Gastroesophageal sphincter (tissue), 4 donors: Measurements from ENCODE around the gene TESMIN. TPM values are rescaled to one million over a fixed set of nuclear protein-coding genes. Genes with fewer than 3 reads are reported as not detected.

Experiments
- ATAC-seq: fragments of 150-250 bp; one replicate; pipeline ENCODE4 v1.9.1; 2016; ENCODE audit warnings: mild to moderate bottlenecking, moderate library complexity
- H3K27ac ChIP-seq, 4 donors: fragments of 200-600 bp; sonication (generic) in 3 of 4; 1 replicate in 3 of 4; 2 replicates in 1 of 4; pipeline ENCODE4 v1.5.1; 2016 to 2019
- H3K27me3 ChIP-seq: fragments of 200-600 bp; sonication (generic); one replicate; pipeline ENCODE4 v1.5.1; 2019
- H3K36me3 ChIP-seq, 2 donors: fragments of 200-600 bp; sonication (generic); one replicate each; pipeline ENCODE4 v1.5.1; 2019; ENCODE audit warnings: control low read depth in 1 of 2
- H3K4me1 ChIP-seq, 3 donors: fragments of 200-600 bp; sonication (generic); 1 replicate in 2 of 3; 2 replicates in 1 of 3; pipeline ENCODE4 v1.5.1; 2016 to 2019; ENCODE audit warnings: control low read depth in 2 of 3
- H3K4me3 ChIP-seq, 2 donors: fragments of 200-600 bp; sonication (generic); one replicate each; pipeline ENCODE4 v1.5.1; 2019; ENCODE audit warnings: mild to moderate bottlenecking in 1 of 2, moderate library complexity in 1 of 2
- H3K9me3 ChIP-seq, 3 donors: fragments of 200-600 bp; sonication (generic); one replicate each; pipeline ENCODE4 v1.5.1; 2017 to 2019; ENCODE audit warnings: control low read depth in 2 of 3
- CTCF ChIP-seq, 4 experiments: fragments of 200-600 bp in 2 of 4; fragments of 450-650 bp in 2 of 4; sonication (generic) in 1 of 4; IDR thresholded peaks; one replicate each; pipeline ENCODE4 v1.5.1; 2017 to 2019; ENCODE audit warnings: antibody characterized with exemption in 4 of 4, mild to moderate bottlenecking in 2 of 4, moderate library complexity in 2 of 4
- EP300 ChIP-seq: sonication (generic); formaldehyde crosslinking; IDR thresholded peaks from one replicate; pipeline ENCODE4 v1.6.1; 2017; ENCODE audit warnings: antibody characterized with exemption, mild to moderate bottlenecking
- POLR2A ChIP-seq, 2 donors: fragments of 450-650 bp; IDR thresholded peaks; one replicate each; pipeline ENCODE4 v1.6.1; 2017; ENCODE audit warnings: antibody characterized with exemption in 2 of 2, mild to moderate bottlenecking in 2 of 2, moderate library complexity in 1 of 2
- POLR2AphosphoS5 ChIP-seq: sonication (generic); formaldehyde crosslinking; IDR thresholded peaks from one replicate; pipeline ENCODE4 v1.6.1; 2017; ENCODE audit warnings: antibody characterized with exemption
- WGBS, 2 donors: methylation state at CpG; one replicate each; pipeline ENCODE4 v1.1.5; 2018; ENCODE audit warnings: low coverage in 1 of 2; 5-methylcytosine and 5-hydroxymethylcytosine counted together
- total RNA-seq, 4 donors: library from RNA; depleted of rRNA; stranded (reverse); fragments of >200 nt; gene quantifications; one replicate each; pipeline ENCODE4 v1.1.0, GENCODE V29; 2016

Gene TESMIN
- total RNA-seq, 4 donors from 2014 or later, result 0.12 to 0.54 (median 0.27) TPM; not detected in 1

DNA sequence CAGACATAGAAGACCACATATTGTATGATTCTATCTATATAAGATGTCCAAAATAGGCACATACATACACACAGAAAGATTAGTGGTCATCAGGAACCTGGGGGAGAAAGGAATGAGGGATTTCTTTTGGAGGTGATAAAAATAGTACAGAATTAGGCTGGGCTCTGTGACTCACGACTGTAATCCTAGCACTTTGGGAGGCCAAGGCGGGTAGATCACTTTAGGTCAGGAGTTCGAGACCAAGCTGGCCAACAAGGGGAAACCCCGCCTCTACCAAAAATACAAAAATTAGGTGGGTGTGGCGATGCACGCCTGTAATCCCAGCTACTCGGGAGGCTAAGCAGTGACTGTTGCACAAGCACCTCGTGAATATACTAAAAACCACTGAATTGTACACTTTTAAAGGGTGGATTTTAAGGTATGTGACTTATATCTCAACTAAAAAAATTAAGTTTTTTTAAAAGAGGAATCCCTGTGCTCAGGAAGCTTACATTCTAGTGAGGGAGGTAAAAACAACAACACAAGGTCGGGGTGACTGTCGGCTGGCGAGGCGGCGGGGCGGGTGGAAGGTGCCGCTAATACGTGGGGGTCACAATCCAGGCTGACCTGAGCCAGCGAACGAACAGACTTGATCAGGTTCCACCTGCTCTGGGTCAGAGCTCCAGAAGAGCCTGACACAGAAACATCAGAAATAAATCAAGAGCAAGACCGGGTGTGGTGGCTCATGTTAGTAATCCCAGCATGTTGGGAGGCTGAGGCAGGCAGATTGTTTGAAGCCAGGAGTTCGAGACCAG is 25.3 kb upstream of the TESMIN start:
- TF ChIP-seq CTCF (IDR thresholded peaks at IDR 0.05), result no peak
- TF ChIP-seq POLR2AphosphoS5, result no peak
- TF ChIP-seq POLR2A (IDR thresholded peaks at IDR 0.05), result no peak
- TF ChIP-seq EP300, result no peak
- Histone ChIP-seq H3K27me3 (no peaks in the 10 kb centered on the region), H3K4me3 (no peak overlapping the region), H3K9me3 (no peaks in the 10 kb centered on the region), H3K4me1 (peaks cover 0 to 17% (median 0%) of the 10 kb centered on the region in 3 donors), H3K27ac (no peak overlapping the region), H3K36me3 (peaks cover 10 to 100% of the 10 kb centered on the region in 2 donors)
- no peak for ATAC-seq
- WGBS, 2 donors, result 75 to 81% methylated on average over 6 to 20 of the region's 20 CpGs

GRCh38 chr11:68775951-68776388 is 24.6 kb upstream of the TESMIN start:
- peaks cover 0 to 17% (median 0%) of the 10 kb centered on the region in 3 donors for H3K4me1 ChIP-seq
- ATAC-seq, result no peak
- H3K36me3 ChIP-seq, result peaks cover 10 to 100% of the 10 kb centered on the region in 2 donors
- 68 to 83% methylated on average over 3 to 4 of the region's 4 CpGs for WGBS, 2 donors
- no peak overlapping the region for H3K27ac ChIP-seq
- no peak overlapping the region for H3K4me3 ChIP-seq
- no peaks in the 10 kb centered on the region for H3K9me3 ChIP-seq
- TF ChIP-seq CTCF (IDR thresholded peaks at IDR 0.05), result no peak
- no peak for TF ChIP-seq POLR2A (IDR thresholded peaks at IDR 0.05)
- no peak for TF ChIP-seq EP300
- no peak for TF ChIP-seq POLR2AphosphoS5
- H3K27me3 ChIP-seq, result no peaks in the 10 kb centered on the region

GRCh38 chr11:68774194-68774585 is 22.9 kb upstream of the TESMIN start:
- 64 to 66% methylated on average over 5 to 7 of the region's 9 CpGs for WGBS, 2 donors
- no peak for ATAC-seq
- no peak for TF ChIP-seq POLR2AphosphoS5
- TF ChIP-seq EP300, result no peak
- no peak for TF ChIP-seq POLR2A (IDR thresholded peaks at IDR 0.05)
- no peak for TF ChIP-seq CTCF (IDR thresholded peaks at IDR 0.05)
- H3K27ac ChIP-seq, result no peak overlapping the region
- no peak overlapping the region for H3K4me3 ChIP-seq
- no peaks in the 10 kb centered on the region for H3K27me3 ChIP-seq
- no peaks in the 10 kb centered on the region for H3K9me3 ChIP-seq
- H3K4me1 ChIP-seq, result peaks cover 0 to 17% (median 0%) of the 10 kb centered on the region in 3 donors
- H3K36me3 ChIP-seq, result peaks cover 10 to 100% of the 10 kb centered on the region in 2 donors

DNA sequence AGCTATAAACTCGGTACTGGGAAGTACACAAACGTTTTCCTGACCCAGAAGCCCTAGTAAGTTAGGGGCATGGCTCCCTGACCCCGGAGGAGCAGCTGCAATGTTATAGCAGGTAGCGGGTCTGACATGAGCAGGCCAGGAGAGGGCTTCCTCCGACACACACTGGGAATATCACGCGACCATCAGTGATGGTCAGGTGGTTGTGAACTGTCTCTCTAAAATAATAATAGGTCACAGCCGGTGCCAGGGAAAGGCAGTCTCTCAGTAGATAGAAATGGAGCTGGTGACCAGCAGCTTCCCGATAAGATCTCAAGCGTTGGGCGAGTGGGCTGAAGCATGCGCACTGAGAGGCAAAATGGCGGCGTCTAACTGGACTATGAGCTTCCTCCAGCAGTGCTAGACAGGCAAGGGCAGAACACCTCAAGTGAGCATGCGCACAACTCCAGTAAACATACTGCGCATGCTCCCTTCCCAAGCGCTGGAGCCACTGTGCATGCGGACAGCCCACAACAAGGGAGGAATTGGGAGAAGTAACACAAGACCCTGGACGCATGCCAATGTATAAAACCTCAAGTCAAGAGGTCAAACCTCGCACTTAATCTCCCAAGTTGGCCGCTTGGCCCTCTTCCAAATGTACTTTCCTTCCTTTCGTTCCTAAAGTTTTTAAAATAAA is 22.3 kb upstream of the TESMIN start:
- 59 to 74% methylated on average over 13 to 14 of the region's 22 CpGs for WGBS, 2 donors
- Histone ChIP-seq H3K4me1 (peaks cover 0 to 12% (median 0%) of the 10 kb centered on the region in 3 donors), H3K9me3 (no peaks in the 10 kb centered on the region), H3K4me3 (no peak overlapping the region), H3K36me3 (peaks cover 10 to 100% of the 10 kb centered on the region in 2 donors), H3K27ac (no peak overlapping the region), H3K27me3 (no peaks in the 10 kb centered on the region)
- no peak for TF ChIP-seq CTCF (IDR thresholded peaks at IDR 0.05)
- TF ChIP-seq POLR2AphosphoS5, result peak; percentile 44
- no peak for ATAC-seq
